K562 (cell line): ENCODE data around the gene FTO. TPM values are rescaled to one million over a fixed set of nuclear protein-coding genes. Genes with fewer than 3 reads are reported as not detected.

ENCODE experiments used
- ATAC-seq: fragments of 200-7000 bp; cut with Tn5 transposase; 3 replicates; pipeline ENCODE4 v1.9.1; 2020; ENCODE audit warnings: moderate library complexity
- BruUV-seq: library from RNA; stranded (reverse); fragments of 400-500 nt; replicated peaks from 2 replicates; lab custom pipeline; 2021; lab: Mats Ljungman, UMichigan
- CTCF ChIA-PET: fragments of 300-600 bp; formaldehyde crosslinking; extraction: SDS; loops from one replicate; lab custom pipeline; 2021; ENCODE audit warnings: low intra/inter-chr PET ratio; lab: Yijun Ruan, JAX
- POLR2A ChIA-PET: fragments of 300-600, 350-650 bp; sonication (Branson Sonifier 250); formaldehyde crosslinking; extraction: SDS; loops from one replicate; lab custom pipeline; 2021; ENCODE audit warnings: antibody characterized with exemption, inconsistent platforms; lab: Yijun Ruan, JAX
- DNase-seq, 4 experiments: peaks; one replicate each; pipeline versions ENCODE4 v3.0.0 to v3.0.0-alpha.2; 2011 to 2018; ENCODE audit warnings: low spot score in 3 of 4, mixed read lengths in 3 of 4; ENCODE audit errors: extremely low read depth in 1 of 4
- FAIRE-seq: peaks from 2 replicates; lab custom pipeline; 2011; peaks lifted over from hg19 to GRCh38; lab: Jason Lieb, UNC
- H2AFZ ChIP-seq: 2 replicates; pipeline ENCODE4 v1.6.0; 2011; ENCODE audit warnings: low read depth, low read length, control low read depth, inconsistent platforms
- H3K27ac ChIP-seq: fragments of 200-600 bp; 3 replicates; pipeline ENCODE4 v1.8.0; 2011; ENCODE audit warnings: low read depth, mild to moderate bottlenecking, control low read depth, inconsistent platforms, low read length, moderate library complexity, mixed read lengths; ENCODE audit errors: extremely low read depth
- H3K27me3 ChIP-seq, 2 experiments: fragments of 300-600 bp in 1 of 2; 2 replicates in 1 of 2; 3 replicates in 1 of 2; pipeline versions ENCODE4 v1.6.0 to v1.8.0; 2011; ENCODE audit warnings: inconsistent platforms in 2 of 2, low read length in 2 of 2, mild to moderate bottlenecking in 1 of 2, mixed read lengths in 1 of 2, moderate library complexity in 1 of 2; ENCODE audit not compliant: control insufficient read depth in 2 of 2, insufficient read depth in 2 of 2
- H3K36me3 ChIP-seq: fragments of 300-600 bp; 3 replicates; pipeline ENCODE4 v1.8.0; 2011; ENCODE audit warnings: mild to moderate bottlenecking, low read length, inconsistent platforms; ENCODE audit not compliant: control insufficient read depth, insufficient read depth
- H3K4me1 ChIP-seq, 2 experiments: fragments of 200-600 bp in 1 of 2; replicated peaks in 1 of 2; 2 replicates in 1 of 2; 3 replicates in 1 of 2; pipeline versions ENCODE4 v1.5.1 to v1.8.0; 2011; ENCODE audit warnings: inconsistent platforms in 2 of 2, low read length in 2 of 2, mild to moderate bottlenecking in 1 of 2, mixed read lengths in 1 of 2, moderate library complexity in 1 of 2; ENCODE audit not compliant: control insufficient read depth in 2 of 2, insufficient read depth in 2 of 2
- H3K4me2 ChIP-seq: 2 replicates; pipeline ENCODE4 v1.6.1; 2011; ENCODE audit warnings: low read length, control low read depth, inconsistent platforms, mixed read lengths; ENCODE audit not compliant: insufficient read depth
- H3K4me3 ChIP-seq: fragments of 200-600 bp; sonication (generic), shearing (Covaris generic); 2 replicates; pipeline ENCODE4 v1.5.1; 2016; ENCODE audit warnings: control low read depth, inconsistent platforms
- H3K79me2 ChIP-seq: fragments of 200-600 bp; 3 replicates; pipeline ENCODE4 v1.8.0; 2011; ENCODE audit warnings: low read length, inconsistent platforms; ENCODE audit not compliant: control insufficient read depth, insufficient read depth
- H3K9ac ChIP-seq, 2 experiments: 2 replicates each; pipeline versions ENCODE4 v1.6.0 to v1.6.1; 2011; ENCODE audit warnings: low read depth in 2 of 2, low read length in 2 of 2, control low read depth in 1 of 2, inconsistent platforms in 1 of 2, mild to moderate bottlenecking in 1 of 2, mixed read lengths in 1 of 2; ENCODE audit not compliant: insufficient read depth in 1 of 2
- H3K9me1 ChIP-seq: one replicate; pipeline ENCODE4 v1.6.0; 2011; ENCODE audit warnings: inconsistent platforms, mild to moderate bottlenecking, low read length, moderate library complexity; ENCODE audit not compliant: control insufficient read depth, insufficient read depth
- H3K9me3 ChIP-seq: replicated peaks from 2 replicates; pipeline ENCODE4 v1.5.1; 2011; ENCODE audit warnings: low read depth, low read length, inconsistent platforms; ENCODE audit not compliant: control insufficient read depth, insufficient read depth
- H4K20me1 ChIP-seq: replicated peaks from 2 replicates; pipeline ENCODE4 v1.6.1; 2011; ENCODE audit warnings: low read length, inconsistent platforms, mixed read lengths; ENCODE audit not compliant: control insufficient read depth, insufficient read depth
- CUX1 ChIP-seq: fragments of 200-800 bp; sonication (Bioruptor generic); IDR thresholded peaks from 2 replicates; pipeline ENCODE4 v1.6.1; 2016; ENCODE audit warnings: missing genetic modification characterization, missing compliant biosample characterization
- HDGF ChIP-seq: fragments of 450-650 bp; IDR thresholded peaks from 2 replicates; pipeline ENCODE4 v1.6.1; 2016
- WGBS: fragments of 100-300 bp; shearing (Covaris generic); methylation state at CpG from one replicate; pipeline ENCODE4 v1.1.6; 2016; ENCODE audit warnings: low coverage, mixed read lengths; ENCODE audit not compliant: insufficient coverage; ENCODE audit errors: missing lambda C conversion rate; 5-methylcytosine and 5-hydroxymethylcytosine counted together
- in situ Hi-C: fragments of 300-500 bp; cut with MboI; formaldehyde crosslinking; loops from 4 replicates; pipeline ENCODE4 v1.15.0; 2018; ENCODE audit warnings: inconsistent platforms, mixed read lengths
- intact Hi-C: fragments of 100-400 bp; cut with micrococcal nuclease; formaldehyde crosslinking; loops from 2 replicates; pipeline ENCODE4 v1.14.2; 2022
- polyA plus RNA-seq, 8 experiments: library from polyadenylated mRNA; depleted of rRNA in 4 of 8; stranded (reverse) in 5 of 8; unstranded in 3 of 8; fragments of >200 nt; fragmentation: Nextera tagmentation in 2 of 8; fragmentation: Illumina TruSeq in 1 of 8; extraction: Ambion mirVana in 2 of 8; extraction: Trizol in 1 of 8; gene quantifications; 2 replicates each; pipeline versions ENCODE4 v1.2.1 to v1.2.3, GENCODE V29; 2011 to 2014; ENCODE audit warnings: inconsistent platforms in 1 of 8, missing spikeins in 1 of 8
- total RNA-seq, 7 experiments: library from RNA; depleted of rRNA in 6 of 7; stranded (reverse); fragments of >200 nt in 6 of 7; fragmentation: Illumina TruSeq in 2 of 7; extraction: Trizol in 2 of 7; gene quantifications; 2 replicates each; pipeline versions ENCODE4 v1.2.1 to v1.2.3, GENCODE V29; 2011 to 2021; ENCODE audit warnings: low replicate concordance in 1 of 7

FTO gene
- total and polyA plus RNA-seq, 9 of the 15 experiments (the other 6 are each of a cell fraction or from before 2014, with no cell fraction given), result 11.3 to 27.7 (median 25.5) TPM

DNA sequence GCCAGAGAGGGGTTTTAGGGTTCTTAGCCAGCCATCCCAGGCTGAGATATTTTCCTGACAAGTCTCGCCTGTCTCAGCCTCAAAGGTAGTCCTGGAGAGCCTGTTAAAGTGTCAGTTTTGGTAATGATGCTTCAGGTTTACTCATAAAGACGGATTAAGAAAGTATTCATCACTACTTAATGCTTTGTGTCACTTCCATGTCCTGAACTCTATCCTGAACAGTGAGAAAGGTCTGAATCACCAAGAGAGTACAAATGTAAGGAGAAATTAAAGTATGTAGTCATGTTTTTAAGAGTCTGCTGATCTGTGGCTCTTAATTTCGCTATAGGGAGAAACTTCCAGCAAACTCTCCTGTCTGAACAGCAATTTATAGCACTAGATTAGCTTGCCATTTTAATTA is 14.3 kb upstream of the FTO start:
- Histone ChIP-seq H3K4me3 (no peak overlapping the region), H3K9ac (no peak overlapping the region), H3K36me3 (no peaks in the 10 kb centered on the region), H3K9me3 (no peaks in the 10 kb centered on the region), H3K27ac (no peak overlapping the region), H3K4me2 (no peak overlapping the region), H3K4me1 (no peaks in the 10 kb centered on the region), H2AFZ (no peak overlapping the region), H3K9me1 (no peaks in the 10 kb centered on the region), H3K79me2 (no peaks in the 10 kb centered on the region), H3K27me3 (no peaks in the 10 kb centered on the region), H4K20me1 (no peaks in the 10 kb centered on the region)
- TF ChIP-seq CUX1, result no peak
- no peak for TF ChIP-seq HDGF
- in situ Hi-C loops (no loop called here), intact Hi-C loops (no loop called here)
- ChIA-PET CTCF (no interaction called here), POLR2A (no interaction called here)
- DNase-seq (no peak), FAIRE-seq (no peak), ATAC-seq (no peak)
- WGBS, result 14% methylated on average over 3 of the region's 3 CpGs
- no TSS peak for BruUV-seq
